Lower leg skin (tissue), 3 donors: ENCODE measurements around the gene SHROOM1.

Experiments used
- CTCF ChIP-seq, 3 donors: fragments of 450-650 bp; IDR thresholded peaks; one replicate each; pipeline ENCODE4 v1.5.1; 2016; ENCODE audit warnings: antibody characterized with exemption in 3 of 3, mild to moderate bottlenecking in 3 of 3, moderate library complexity in 2 of 3
- POLR2A ChIP-seq, 2 donors: fragments of 450-650 bp; IDR thresholded peaks; one replicate each; pipeline ENCODE4 v1.6.1; 2016 to 2017; ENCODE audit warnings: antibody characterized with exemption in 2 of 2, mild to moderate bottlenecking in 1 of 2, moderate library complexity in 1 of 2

- no peak for TF ChIP-seq CTCF (IDR thresholded peaks at IDR 0.05)
- no peak for TF ChIP-seq POLR2A (IDR thresholded peaks at IDR 0.05)
Observed at GRCh38 chr5:132853323-132853722, 22.9 kb upstream of the SHROOM1 start.
